Pancreas (tissue), 10 donors: Measurements from ENCODE around the gene GORASP1. TPM values are rescaled to one million over a fixed set of nuclear protein-coding genes. Genes with fewer than 3 reads are reported as not detected.

ENCODE experiments used
- ATAC-seq, 4 donors: fragments of 200-7000 bp; cut with Tn5 transposase; one replicate each; pipeline versions ENCODE4 v1.8.0 to v1.9.1; 2020; ENCODE audit warnings: mild to moderate bottlenecking in 4 of 4, moderate library complexity in 4 of 4
- DNase-seq, 6 donors: peaks; one replicate each; pipeline ENCODE4 v3.0.0-alpha.2; 2020
- FAIRE-seq: peaks from 2 replicates; lab custom pipeline; 2012; peaks lifted over from hg19 to GRCh38; lab: Jason Lieb, UNC
- H3K27ac ChIP-seq, 4 donors: fragments of 200-600 bp; sonication (generic); 1 replicate in 3 of 4; 2 replicates in 1 of 4; pipeline versions ENCODE4 v1.5.0 to v1.8.0; 2020
- H3K27me3 ChIP-seq, 4 donors: fragments of 200-600 bp; one replicate each; pipeline ENCODE4 v1.8.0; 2021
- H3K36me3 ChIP-seq, 3 donors: fragments of 200-600 bp; sonication (generic) in 1 of 3; one replicate each; pipeline versions ENCODE4 v1.5.0 to v1.8.0; 2020 to 2021
- H3K4me1 ChIP-seq, 3 donors: fragments of 200-600 bp; one replicate each; pipeline ENCODE4 v1.8.0; 2021
- H3K4me3 ChIP-seq, 4 donors: fragments of 200-600 bp; sonication (generic) in 2 of 4; one replicate each; pipeline versions ENCODE4 v1.5.0 to v1.8.0; 2020 to 2021
- H3K9me3 ChIP-seq, 4 donors: fragments of 200-600 bp; one replicate each; pipeline ENCODE4 v1.8.0; 2021
- WGBS, 2 donors: extraction: QIAGEN DNeasy Blood & Tissue Kit; methylation state at CpG; one replicate each; pipeline ENCODE4 v1.1.7; 2013; 5-methylcytosine and 5-hydroxymethylcytosine counted together
- intact Hi-C, 3 donors: fragments of 100-400 bp; cut with DNase I; formaldehyde crosslinking; loops; one replicate each; pipeline versions ENCODE4 v1.11.1 to v1.14.2; 2022
- polyA plus RNA-seq, 2 donors: library from polyadenylated mRNA; stranded (reverse); fragments of 200-250 nt; gene quantifications; one replicate each; pipeline ENCODE4 v1.2.3, GENCODE V29; 2013
- total RNA-seq, 6 donors: library from RNA; stranded (reverse); fragmentation: NEBNext Ultra II Directional in 4 of 6; extraction: Animal tissue kit (Norgen Biotek cat#: 25700) in 4 of 6; gene quantifications; one replicate each; pipeline versions ENCODE4 v1.2.1 to v1.2.4, GENCODE V29; 2021 to 2023
- TF ChIP-seq, protein P1 (sequence below), 4 donors: fragments of 200-600 bp; sonication (generic) in 3 of 4; IDR thresholded peaks; one replicate each; pipeline versions ENCODE4 v1.5.0 to v1.8.0; 2021; ENCODE audit warnings: antibody characterized with exemption in 4 of 4
- donor health status: healthy with polysubstance abuse.
- donor health status: DM: no; HTN: no; CAD: no; lungs with moderate emphysema.
- donor health status: DM: no; HTN: no; CAD: no.
- donor health status: control.
- donor health status: control.
- donor health status: Bipolar disorder and iron deficiency.
- donor health status: DM: yes; HTN: yes; CAD: no.
- donor health status: DM: no; HTN: no; CAD: no.
- donor health status: DM: no; HTN: no; CAD: no.
- donor health status: DM: yes; HTN: yes; CAD: no.

GORASP1 gene
- total and polyA plus RNA-seq, 8 donors = 25.9 to 79.6 (median 34.3) TPM

DNA sequence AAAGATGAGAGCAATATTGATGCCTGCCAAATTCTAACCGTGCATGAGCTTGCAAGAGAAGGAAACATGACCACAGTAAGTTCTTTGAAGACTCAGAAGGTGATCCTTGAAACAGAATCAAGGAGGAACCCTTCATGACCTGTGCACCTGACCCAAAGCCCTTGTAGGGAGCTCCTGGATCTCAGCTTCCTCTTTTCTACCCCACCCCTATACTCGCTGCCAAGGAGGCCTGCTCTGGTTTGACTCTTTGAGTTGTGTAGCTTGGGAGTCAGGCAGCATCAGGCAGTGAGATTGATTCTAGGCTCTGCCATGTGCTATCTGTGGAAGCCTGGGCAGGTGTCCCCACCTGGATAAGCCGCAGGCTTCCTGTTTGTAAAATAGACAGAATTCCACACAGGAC lies 10.7 kb upstream of the GORASP1 start:
- Histone ChIP-seq H3K27ac (no peak overlapping the region), H3K4me3 (no peak overlapping the region), H3K9me3 (no peaks in the 10 kb centered on the region), H3K27me3 (no peaks in the 10 kb centered on the region), H3K4me1 (no peaks in the 10 kb centered on the region), H3K36me3 (no peaks in the 10 kb centered on the region)
- DNase-seq = no peak
- no peak for ATAC-seq
- TF ChIP-seq, protein P1, sequence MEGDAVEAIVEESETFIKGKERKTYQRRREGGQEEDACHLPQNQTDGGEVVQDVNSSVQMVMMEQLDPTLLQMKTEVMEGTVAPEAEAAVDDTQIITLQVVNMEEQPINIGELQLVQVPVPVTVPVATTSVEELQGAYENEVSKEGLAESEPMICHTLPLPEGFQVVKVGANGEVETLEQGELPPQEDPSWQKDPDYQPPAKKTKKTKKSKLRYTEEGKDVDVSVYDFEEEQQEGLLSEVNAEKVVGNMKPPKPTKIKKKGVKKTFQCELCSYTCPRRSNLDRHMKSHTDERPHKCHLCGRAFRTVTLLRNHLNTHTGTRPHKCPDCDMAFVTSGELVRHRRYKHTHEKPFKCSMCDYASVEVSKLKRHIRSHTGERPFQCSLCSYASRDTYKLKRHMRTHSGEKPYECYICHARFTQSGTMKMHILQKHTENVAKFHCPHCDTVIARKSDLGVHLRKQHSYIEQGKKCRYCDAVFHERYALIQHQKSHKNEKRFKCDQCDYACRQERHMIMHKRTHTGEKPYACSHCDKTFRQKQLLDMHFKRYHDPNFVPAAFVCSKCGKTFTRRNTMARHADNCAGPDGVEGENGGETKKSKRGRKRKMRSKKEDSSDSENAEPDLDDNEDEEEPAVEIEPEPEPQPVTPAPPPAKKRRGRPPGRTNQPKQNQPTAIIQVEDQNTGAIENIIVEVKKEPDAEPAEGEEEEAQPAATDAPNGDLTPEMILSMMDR (IDR thresholded peaks at IDR 0.05) = no peak
- no peak for FAIRE-seq
- intact Hi-C loops = loop anchor here in 1 of 3 donors (10.0 kb wide), 1 partner anchor 67 kb away; no protein-coding TSS in a partner anchor
- WGBS, 2 donors = 70 to 72% methylated on average over 3 of the region's 3 CpGs

DNA sequence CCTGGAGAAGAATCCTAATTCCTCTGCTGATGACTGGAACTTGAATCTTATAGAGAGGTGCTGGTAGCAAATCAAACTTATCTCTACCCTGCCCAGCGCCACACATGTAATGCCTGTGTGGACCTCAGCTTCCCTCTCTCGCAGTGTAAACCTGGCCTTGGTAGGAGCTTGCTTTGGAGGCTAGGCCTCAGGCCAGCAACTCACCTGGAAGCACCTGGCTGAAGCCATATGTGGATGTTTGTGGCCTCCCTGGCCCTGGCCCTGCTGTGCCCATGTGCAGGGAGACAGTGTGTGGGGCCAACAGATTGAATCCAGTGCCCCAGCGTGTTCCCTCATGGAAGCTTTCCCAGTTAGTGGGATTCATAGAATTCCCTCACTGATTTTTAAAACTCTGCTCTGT lies 8.4 kb upstream of the GORASP1 start:
- TF ChIP-seq, protein P1 (IDR thresholded peaks at IDR 0.05) = no peak
- Histone ChIP-seq H3K4me3 (no peak overlapping the region), H3K27me3 (no peaks in the 10 kb centered on the region), H3K4me1 (no peaks in the 10 kb centered on the region), H3K27ac (no peak overlapping the region), H3K36me3 (no peaks in the 10 kb centered on the region), H3K9me3 (no peaks in the 10 kb centered on the region)
- DNase-seq (peak in 5 of 6 donors; percentile 49 to 61 (median 58)), FAIRE-seq (no peak), ATAC-seq (peak; percentile 75 to 96 (median 88))
- intact Hi-C loops = loop anchor here in 1 of 3 donors (10.0 kb wide), 1 partner anchor 69 kb away; no protein-coding TSS in a partner anchor
- WGBS, 2 donors = 49 to 58% methylated on average over 3 of the region's 3 CpGs

DNA sequence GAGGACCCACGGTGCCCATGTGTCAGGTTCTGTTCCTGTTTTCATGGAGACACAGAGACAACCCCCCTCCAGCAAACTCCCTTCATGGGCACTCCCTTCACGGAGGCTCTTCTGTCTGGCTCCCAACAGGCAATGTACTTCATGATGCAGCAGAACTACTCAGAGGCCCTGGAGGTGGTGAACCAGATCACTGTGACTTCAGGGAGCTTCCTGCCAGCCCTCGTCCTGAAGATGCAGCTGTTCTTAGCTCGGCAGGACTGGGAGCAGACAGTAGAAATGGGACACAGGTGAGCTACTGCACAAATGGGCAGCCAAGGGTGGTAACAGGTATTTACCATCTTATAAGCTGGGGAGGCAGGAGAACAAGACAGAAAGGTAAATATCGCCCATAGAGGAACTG lies 7.0 kb upstream of the GORASP1 start:
- Histone ChIP-seq H3K4me3 (no peak overlapping the region), H3K4me1 (no peaks in the 10 kb centered on the region), H3K27ac (no peak overlapping the region), H3K27me3 (no peaks in the 10 kb centered on the region), H3K36me3 (no peaks in the 10 kb centered on the region), H3K9me3 (no peaks in the 10 kb centered on the region)
- DNase-seq (no peak), FAIRE-seq (no peak), ATAC-seq (no peak)
- TF ChIP-seq, protein P1 (IDR thresholded peaks at IDR 0.05) = no peak
- intact Hi-C loops = loop anchor here in 1 of 3 donors (10.0 kb wide), 1 partner anchor 70 kb away; no protein-coding TSS in a partner anchor
- WGBS, 2 donors = 81 to 87% methylated on average over 5 of the region's 5 CpGs

DNA sequence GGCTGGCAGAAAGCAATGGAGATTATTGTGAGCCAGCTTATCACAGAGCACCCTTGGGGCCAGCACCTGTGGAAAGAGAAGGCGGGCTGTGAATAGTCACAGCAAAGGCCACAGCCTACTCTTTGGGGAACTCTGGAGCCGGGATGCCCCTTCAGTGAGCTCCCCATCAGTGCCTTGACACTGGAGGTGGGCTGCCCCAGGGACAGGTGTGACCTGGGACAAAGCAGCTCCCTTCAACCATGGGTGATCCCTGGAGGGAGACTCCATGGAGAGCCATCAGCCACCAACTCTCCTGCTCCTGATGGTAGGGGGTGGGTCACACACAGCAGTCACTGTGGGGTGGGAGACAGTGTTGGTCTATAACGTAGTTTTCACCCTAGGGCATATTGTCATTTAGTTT lies 5.9 kb upstream of the GORASP1 start:
- DNase-seq (no peak), FAIRE-seq (no peak), ATAC-seq (no peak)
- no peaks in the 10 kb centered on the region for H3K9me3 ChIP-seq
- no peaks in the 10 kb centered on the region for H3K27me3 ChIP-seq
- no peak overlapping the region for H3K4me3 ChIP-seq
- WGBS, 2 donors = 84 to 88% methylated on average over 3 of the region's 3 CpGs
- H3K27ac ChIP-seq = no peak overlapping the region
- H3K4me1 ChIP-seq = peaks cover 0 to 3% (median under 1%) of the 10 kb centered on the region in 3 donors
- no peaks in the 10 kb centered on the region for H3K36me3 ChIP-seq
- TF ChIP-seq, protein P1 (IDR thresholded peaks at IDR 0.05) = no peak
- intact Hi-C loops = loop anchor here in 1 of 3 donors (10.0 kb wide), 1 partner anchor 72 kb away; no protein-coding TSS in a partner anchor

DNA sequence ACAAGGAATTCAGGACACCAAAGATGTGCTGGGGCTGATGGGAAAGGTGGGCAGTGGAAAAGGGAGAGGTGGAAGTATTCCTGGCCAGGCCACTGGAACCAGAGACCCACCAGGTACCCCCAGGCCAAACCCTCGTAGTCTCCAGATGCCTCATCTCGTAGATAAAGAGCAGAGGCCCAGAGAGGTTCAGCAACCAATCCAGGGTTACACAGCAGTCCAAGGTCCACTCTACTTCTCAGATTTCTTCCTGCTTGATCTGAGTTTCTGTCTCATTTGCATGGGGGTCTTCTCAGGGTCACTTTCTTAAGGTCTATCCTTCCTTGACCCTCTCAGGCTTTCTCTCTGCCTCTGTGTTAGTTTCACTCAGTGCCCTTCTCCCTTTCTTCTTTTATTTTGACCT lies 5.1 kb upstream of the GORASP1 start:
- ATAC-seq (no peak), DNase-seq (no peak), FAIRE-seq (no peak)
- Histone ChIP-seq H3K27ac (no peak overlapping the region), H3K4me1 (peaks cover 0 to 5% (median 2%) of the 10 kb centered on the region in 3 donors), H3K9me3 (no peaks in the 10 kb centered on the region), H3K36me3 (no peaks in the 10 kb centered on the region), H3K27me3 (no peaks in the 10 kb centered on the region), H3K4me3 (no peak overlapping the region)
- TF ChIP-seq, protein P1 (IDR thresholded peaks at IDR 0.05) = no peak
- WGBS, 2 donors = 77 to 78% methylated on average over 2 of the region's 2 CpGs
- intact Hi-C loops = loop anchor here in 1 of 3 donors (10.0 kb wide), 1 partner anchor 72 kb away; no protein-coding TSS in a partner anchor
